Coronary artery (tissue), 2 donors: ENCODE measurements around the gene VDAC1.
A peak's percentile ranks its signal among the peaks of the same experiment; 100 is the strongest.

Experiments used
- DNase-seq: peaks from one replicate; pipeline ENCODE4 v3.0.0-alpha.2; 2017; ENCODE audit warnings: low spot score
- H3K27ac ChIP-seq, 2 donors: fragments of 200-600 bp; sonication (generic); one replicate each; pipeline ENCODE4 v1.5.1; 2016 to 2019
- H3K4me3 ChIP-seq: fragments of 200-600 bp; sonication (generic); 2 replicates; pipeline ENCODE4 v1.5.1; 2016; ENCODE audit warnings: mild to moderate bottlenecking, moderate library complexity
- TF ChIP-seq, protein P1 (sequence below): fragments of 200-600 bp; sonication (generic); IDR thresholded peaks from one replicate; pipeline ENCODE4 v1.5.1; 2019; ENCODE audit warnings: antibody characterized with exemption

Gene VDAC1

DNA sequence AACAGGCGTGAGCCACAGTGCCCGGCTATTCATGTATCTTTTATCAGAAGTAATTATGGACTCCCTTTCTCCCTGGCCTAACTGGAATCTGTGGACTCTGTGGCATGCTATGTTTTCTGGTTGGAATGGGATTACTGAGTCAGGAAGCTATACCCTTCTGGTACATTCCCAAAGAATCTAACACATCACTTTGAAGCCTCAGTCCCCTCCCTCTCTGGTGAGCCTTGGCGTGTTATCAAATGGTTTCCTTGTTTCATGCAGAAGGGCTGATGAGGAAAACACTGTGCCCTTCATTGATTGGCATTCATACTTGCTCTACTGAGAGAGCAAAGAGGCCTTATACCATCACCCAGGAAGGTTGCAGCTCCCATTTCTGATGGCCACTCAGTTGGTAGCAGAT lies 59.2 kb downstream of the VDAC1 start:
- Histone ChIP-seq H3K27ac (no peak overlapping the region), H3K4me3 (no peak overlapping the region)
- TF ChIP-seq, protein P1, sequence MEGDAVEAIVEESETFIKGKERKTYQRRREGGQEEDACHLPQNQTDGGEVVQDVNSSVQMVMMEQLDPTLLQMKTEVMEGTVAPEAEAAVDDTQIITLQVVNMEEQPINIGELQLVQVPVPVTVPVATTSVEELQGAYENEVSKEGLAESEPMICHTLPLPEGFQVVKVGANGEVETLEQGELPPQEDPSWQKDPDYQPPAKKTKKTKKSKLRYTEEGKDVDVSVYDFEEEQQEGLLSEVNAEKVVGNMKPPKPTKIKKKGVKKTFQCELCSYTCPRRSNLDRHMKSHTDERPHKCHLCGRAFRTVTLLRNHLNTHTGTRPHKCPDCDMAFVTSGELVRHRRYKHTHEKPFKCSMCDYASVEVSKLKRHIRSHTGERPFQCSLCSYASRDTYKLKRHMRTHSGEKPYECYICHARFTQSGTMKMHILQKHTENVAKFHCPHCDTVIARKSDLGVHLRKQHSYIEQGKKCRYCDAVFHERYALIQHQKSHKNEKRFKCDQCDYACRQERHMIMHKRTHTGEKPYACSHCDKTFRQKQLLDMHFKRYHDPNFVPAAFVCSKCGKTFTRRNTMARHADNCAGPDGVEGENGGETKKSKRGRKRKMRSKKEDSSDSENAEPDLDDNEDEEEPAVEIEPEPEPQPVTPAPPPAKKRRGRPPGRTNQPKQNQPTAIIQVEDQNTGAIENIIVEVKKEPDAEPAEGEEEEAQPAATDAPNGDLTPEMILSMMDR = no peak
- DNase-seq = no peak

DNA sequence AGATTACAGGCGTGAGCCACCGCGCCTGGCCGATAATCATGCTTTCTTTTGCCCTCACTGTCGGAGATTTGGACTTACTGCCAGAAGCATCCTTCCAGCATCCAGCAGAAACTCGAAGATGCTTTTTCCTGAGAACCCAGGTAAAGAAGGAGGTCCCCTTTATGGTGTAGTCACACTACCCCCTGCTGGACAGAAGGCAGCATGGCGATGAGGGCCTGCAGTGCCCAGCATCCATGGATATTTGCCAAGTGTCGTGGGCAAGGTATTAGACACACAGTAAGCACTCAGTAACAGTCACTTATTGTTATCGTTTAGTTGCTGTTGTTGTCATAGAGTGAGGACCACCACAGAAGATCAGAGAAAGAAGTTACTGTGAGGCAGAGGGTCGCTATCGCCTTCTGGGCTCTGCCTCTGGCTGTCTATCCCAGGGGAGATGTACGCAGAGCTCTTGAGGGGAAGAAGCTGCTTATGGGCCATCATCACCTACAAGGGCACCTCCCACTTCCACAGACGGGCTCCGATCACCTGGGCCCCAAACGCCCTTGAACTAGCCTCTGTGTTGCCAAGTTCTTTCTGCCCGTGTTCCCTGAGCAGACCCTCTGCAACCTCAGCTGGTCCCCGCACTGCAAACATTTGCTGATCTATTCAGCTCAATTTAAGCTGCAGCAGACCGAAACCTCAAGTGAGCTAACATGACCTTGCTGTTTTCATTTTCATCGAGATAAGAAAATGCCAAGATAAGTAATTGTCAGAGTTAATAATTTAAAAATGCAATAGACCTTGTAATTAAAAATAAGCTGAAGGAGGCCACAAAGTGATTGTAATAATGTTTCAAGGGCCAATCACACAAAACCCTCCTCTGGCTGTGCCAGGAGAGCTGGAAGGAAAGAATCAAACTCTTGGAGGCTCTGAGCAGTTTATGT lies 60.3 kb downstream of the VDAC1 start:
- Histone ChIP-seq H3K4me3 (no peak overlapping the region), H3K27ac (no peak overlapping the region)
- DNase-seq = no peak
- TF ChIP-seq, protein P1 = no peak

DNA sequence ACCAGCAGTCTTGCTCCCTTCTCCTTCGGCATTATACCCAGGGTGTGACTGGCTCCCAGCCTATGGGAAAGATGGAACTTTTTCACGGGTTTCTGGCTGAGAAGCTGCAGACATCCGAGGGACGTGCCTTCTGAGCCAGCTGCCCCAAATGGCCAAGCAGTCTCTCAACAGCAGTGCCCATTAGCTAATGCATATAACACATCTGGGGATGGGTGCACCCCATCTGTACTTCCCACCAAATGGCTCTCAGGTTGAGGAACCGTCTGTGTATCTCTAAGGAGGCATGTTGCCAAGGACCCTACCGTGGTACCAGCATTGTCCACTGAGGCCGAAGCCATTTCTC lies 61.3 kb downstream of the VDAC1 start:
- TF ChIP-seq, protein P1 = no peak

GRCh38 chr5:133942614-133943474 lies 61.9 kb downstream of the VDAC1 start:
- no peak for DNase-seq
- TF ChIP-seq, protein P1 = no peak
- H3K4me3 ChIP-seq = no peak overlapping the region
- no peak overlapping the region for H3K27ac ChIP-seq

More for the DNA sequence above, 61.3 kb downstream of the VDAC1 start:
- H3K4me3 ChIP-seq = no peak overlapping the region
- DNase-seq = no peak
- no peak overlapping the region for H3K27ac ChIP-seq

GRCh38 chr5:133941456-133942196 lies 63.1 kb downstream of the VDAC1 start:
- TF ChIP-seq, protein P1 = no peak
- DNase-seq = no peak
- Histone ChIP-seq H3K4me3 (no peak overlapping the region), H3K27ac (no peak overlapping the region)

- TF ChIP-seq, protein P1 = no peak
- H3K4me3 ChIP-seq = no peak overlapping the region
- DNase-seq = peak; percentile 14
- H3K27ac ChIP-seq = no peak overlapping the region
Observed at GRCh38 chr5:133939668-133940067, 65.1 kb downstream of the VDAC1 start.
